Stimulated activated CD8-positive, alpha-beta memory T cell treated with anti-CD3 and anti-CD28 coated beads, Interleukin-12 subunit alpha, Interleukin-12 subunit beta, amount 100 ng/mL, for 1 hour (primary cell): ENCODE results near the gene CCDC102B.

Experiments
- DNase-seq: peaks from one replicate; pipeline ENCODE4 v3.0.0-alpha.2; 2020; ENCODE audit warnings: low read depth

The CCDC102B gene

DNA sequence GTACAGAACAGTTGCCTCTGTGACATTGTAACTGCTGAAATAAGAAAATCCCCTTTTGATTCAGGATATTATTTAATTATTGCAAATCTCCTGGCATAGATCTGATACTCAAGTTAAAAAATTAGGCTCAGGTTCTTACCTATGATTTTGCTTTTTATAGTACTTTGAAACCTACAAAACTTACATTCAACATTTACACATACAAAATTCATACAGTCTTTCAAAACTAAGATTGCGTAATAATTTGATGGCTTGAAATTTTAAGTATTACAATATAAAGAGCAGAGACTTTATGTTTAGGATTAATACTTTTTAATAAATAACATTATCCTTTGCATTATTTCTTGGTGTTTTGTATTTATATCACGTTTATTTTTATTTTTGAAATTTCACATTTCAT, 291.1 kb downstream of the CCDC102B start:
- DNase-seq, result no peak

DNA sequence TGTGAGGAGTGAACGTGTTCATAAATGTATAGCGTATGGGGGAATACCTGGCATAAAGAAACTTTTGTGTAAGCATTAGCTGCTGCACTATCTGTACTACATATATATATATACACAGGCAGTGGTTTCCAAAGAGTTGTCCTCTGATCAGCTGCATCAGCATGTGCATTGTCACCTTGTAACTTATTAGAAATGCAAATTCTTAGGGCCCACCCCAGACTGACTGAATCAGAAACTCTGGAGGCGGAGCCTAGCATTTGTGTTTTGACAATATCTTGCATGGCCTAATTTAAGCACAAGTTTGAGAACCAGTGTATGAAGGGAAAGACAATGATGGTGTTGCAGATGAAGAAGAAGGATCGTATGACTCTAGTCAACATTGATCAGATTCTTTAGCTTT, 299.5 kb downstream of the CCDC102B start:
- DNase-seq, result no peak

DNA sequence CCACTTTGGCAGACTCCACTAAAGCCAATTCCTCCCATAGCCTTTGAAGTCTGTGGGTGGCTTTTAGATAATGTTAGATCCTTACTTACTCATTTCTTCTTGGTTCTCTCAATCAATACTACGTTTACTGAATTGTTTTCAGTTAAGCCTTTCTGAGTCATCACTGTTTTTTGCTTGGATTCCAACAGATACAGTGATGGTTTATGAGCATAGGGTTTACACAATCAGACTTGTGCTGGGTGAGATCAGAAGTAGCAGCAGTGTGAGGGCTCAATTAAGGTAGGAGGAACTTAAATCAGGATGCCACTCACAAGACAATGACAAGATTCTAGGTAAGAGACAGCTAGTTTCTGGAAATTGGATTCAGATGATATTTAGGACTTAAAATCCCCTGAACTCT, 305.1 kb downstream of the CCDC102B start:
- DNase-seq, result no peak
